ENCODE data around the gene PLCL1. TPM values are rescaled to one million over a fixed set of nuclear protein-coding genes. Genes with fewer than 3 reads are reported as not detected.

Gene PLCL1
- total RNA-seq, 1 donor from 2014 or later = 2.0 TPM

DNA sequence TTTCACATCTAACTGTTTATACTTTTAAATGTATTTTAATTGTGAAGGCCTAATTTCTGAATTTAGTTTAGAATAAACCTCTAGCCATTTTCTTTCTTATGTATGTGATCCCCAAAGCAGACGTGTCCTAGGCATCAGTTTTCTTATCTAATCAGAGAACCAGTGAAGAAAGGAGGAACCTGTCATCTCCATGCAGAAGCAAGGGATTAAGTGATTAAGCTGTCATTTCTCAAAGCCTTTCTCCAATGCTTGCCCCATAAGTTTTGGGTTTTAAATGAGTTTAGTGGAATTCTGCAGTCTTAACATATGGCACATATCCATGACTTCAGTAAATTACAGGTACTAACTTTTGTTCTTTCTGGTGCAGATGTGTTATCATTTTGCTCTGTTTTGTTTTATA, 190.4 kb downstream of the PLCL1 start:
- TF ChIP-seq, protein P1, sequence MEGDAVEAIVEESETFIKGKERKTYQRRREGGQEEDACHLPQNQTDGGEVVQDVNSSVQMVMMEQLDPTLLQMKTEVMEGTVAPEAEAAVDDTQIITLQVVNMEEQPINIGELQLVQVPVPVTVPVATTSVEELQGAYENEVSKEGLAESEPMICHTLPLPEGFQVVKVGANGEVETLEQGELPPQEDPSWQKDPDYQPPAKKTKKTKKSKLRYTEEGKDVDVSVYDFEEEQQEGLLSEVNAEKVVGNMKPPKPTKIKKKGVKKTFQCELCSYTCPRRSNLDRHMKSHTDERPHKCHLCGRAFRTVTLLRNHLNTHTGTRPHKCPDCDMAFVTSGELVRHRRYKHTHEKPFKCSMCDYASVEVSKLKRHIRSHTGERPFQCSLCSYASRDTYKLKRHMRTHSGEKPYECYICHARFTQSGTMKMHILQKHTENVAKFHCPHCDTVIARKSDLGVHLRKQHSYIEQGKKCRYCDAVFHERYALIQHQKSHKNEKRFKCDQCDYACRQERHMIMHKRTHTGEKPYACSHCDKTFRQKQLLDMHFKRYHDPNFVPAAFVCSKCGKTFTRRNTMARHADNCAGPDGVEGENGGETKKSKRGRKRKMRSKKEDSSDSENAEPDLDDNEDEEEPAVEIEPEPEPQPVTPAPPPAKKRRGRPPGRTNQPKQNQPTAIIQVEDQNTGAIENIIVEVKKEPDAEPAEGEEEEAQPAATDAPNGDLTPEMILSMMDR (IDR thresholded peaks at IDR 0.05; ENCODE audit: unreplicated experiment) = no peak
- Mint-ChIP-seq H3K4me3 (no peak overlapping the region), H3K4me1 (peaks cover 14% of the 10 kb centered on the region), H3K36me3 (no peaks in the 10 kb centered on the region), H3K27ac (no peak overlapping the region), H3K27me3 (ENCODE audit: low read depth) (peaks cover 22% of the 10 kb centered on the region), H3K9me3 (peaks cover 7% of the 10 kb centered on the region)
- DNase-seq (ENCODE audit: low spot score in 2 of 2, unreplicated experiment in 2 of 2) = no peak

DNA sequence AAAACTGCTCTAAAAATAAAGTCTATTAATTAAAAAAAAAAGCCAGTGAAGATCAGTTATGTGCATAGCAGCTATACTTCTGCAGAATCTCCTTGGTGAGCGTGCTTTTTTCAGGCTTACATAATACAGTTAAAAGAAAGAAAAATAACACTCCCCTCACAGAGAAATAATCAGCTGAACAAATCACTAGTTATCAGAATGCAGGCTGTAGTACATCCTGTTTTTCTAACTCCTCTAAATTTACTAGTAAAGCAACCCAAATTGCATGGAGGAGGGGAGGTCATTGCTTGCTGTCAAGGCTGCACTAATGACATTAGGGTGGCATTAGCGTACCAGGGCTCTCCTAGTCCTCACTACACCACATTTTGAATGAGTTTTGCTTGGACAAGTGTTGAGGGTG, 192.2 kb downstream of the PLCL1 start:
- Mint-ChIP-seq H3K4me1 (peaks cover 14% of the 10 kb centered on the region), H3K27ac (no peak overlapping the region), H3K27me3 (ENCODE audit: low read depth) (peaks cover 24% of the 10 kb centered on the region), H3K4me3 (no peak overlapping the region), H3K9me3 (no peaks in the 10 kb centered on the region), H3K36me3 (no peaks in the 10 kb centered on the region)
- TF ChIP-seq, protein P1 (IDR thresholded peaks at IDR 0.05; ENCODE audit: unreplicated experiment) = no peak
- DNase-seq (ENCODE audit: low spot score in 2 of 2, unreplicated experiment in 2 of 2) = no peak

DNA sequence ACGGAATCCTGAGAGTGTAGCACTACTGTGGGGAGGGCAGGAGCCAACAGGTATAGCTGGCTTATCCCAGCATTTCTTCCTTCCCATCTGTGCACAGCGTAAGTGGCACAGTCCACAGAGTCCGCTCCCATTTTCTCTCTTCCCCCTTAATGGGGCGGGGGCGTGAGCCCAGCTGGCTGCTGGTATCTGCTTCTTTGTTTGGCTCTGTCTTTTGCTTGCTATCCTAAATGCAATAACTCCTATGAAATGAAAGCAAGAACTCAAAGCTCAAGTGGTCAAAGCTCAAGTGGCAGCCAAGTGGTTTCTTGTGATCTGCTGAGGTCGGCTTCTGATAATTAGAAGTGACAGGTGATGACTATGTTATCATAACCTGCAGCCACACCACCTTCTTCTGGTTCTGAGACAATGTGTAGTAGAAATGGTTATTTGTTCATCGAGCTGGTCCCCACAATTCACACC, 192.7 kb downstream of the PLCL1 start:
- Mint-ChIP-seq H3K9me3 (no peaks in the 10 kb centered on the region), H3K27ac (no peak overlapping the region), H3K4me3 (no peak overlapping the region), H3K4me1 (peaks cover 14% of the 10 kb centered on the region), H3K36me3 (no peaks in the 10 kb centered on the region), H3K27me3 (ENCODE audit: low read depth) (peaks cover 26% of the 10 kb centered on the region)
- TF ChIP-seq, protein P1 (IDR thresholded peaks at IDR 0.05; ENCODE audit: unreplicated experiment) = no peak
- no peak for DNase-seq (ENCODE audit: low spot score in 2 of 2, unreplicated experiment in 2 of 2)

DNA sequence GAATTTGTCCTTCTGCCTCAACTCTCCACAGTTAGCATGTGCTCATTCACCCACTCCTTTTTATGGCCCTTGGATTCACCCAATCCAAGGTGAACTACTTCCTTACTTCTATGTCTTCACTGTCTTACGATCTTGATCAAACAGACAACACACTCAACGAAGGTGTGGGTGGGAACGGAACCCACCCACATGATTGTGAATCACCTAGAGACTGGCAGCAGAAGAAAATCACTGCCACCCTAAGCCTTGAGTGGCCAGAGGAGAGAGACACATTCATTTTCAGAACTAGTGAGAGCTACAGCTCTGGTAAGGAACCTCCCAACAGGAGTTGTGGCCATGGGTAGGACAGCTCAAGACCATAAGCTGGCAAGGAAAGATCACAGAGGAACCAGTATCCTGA, 194.3 kb downstream of the PLCL1 start:
- Mint-ChIP-seq H3K27me3 (ENCODE audit: low read depth) (peaks cover 13% of the 10 kb centered on the region), H3K4me1 (peaks cover 14% of the 10 kb centered on the region), H3K9me3 (no peaks in the 10 kb centered on the region), H3K27ac (no peak overlapping the region), H3K36me3 (no peaks in the 10 kb centered on the region), H3K4me3 (no peak overlapping the region)
- TF ChIP-seq, protein P1 (IDR thresholded peaks at IDR 0.05; ENCODE audit: unreplicated experiment) = no peak
- DNase-seq (ENCODE audit: low spot score in 2 of 2, unreplicated experiment in 2 of 2) = no peak

DNA sequence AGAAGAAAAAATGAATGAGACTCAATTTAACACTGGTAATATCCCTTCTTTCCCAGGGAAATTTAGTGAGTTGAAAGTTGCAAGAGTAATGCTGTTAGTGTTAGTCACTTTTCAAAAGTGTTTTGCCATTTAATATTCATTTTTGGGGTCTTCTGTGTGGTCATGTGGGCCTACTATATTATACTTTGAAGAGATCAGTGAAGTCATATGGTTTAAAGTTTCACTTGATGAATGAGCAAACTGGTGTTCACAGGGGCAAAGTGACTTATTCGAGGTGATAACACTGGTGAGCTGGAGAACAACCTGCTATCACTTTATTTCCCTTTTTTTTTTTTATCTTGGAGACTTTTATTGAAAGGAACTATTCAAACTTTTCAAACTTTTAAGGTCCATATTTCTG, 196.0 kb downstream of the PLCL1 start:
- H3K27ac Mint-ChIP-seq = no peak overlapping the region
- peaks cover 14% of the 10 kb centered on the region for H3K27me3 Mint-ChIP-seq (ENCODE audit: low read depth)
- H3K9me3 Mint-ChIP-seq = no peaks in the 10 kb centered on the region
- peaks cover 5% of the 10 kb centered on the region for H3K4me1 Mint-ChIP-seq
- TF ChIP-seq, protein P1 (IDR thresholded peaks at IDR 0.05; ENCODE audit: unreplicated experiment) = no peak
- H3K36me3 Mint-ChIP-seq = no peaks in the 10 kb centered on the region
- DNase-seq (ENCODE audit: low spot score in 2 of 2, unreplicated experiment in 2 of 2) = no peak
- H3K4me3 Mint-ChIP-seq = no peak overlapping the region

DNA sequence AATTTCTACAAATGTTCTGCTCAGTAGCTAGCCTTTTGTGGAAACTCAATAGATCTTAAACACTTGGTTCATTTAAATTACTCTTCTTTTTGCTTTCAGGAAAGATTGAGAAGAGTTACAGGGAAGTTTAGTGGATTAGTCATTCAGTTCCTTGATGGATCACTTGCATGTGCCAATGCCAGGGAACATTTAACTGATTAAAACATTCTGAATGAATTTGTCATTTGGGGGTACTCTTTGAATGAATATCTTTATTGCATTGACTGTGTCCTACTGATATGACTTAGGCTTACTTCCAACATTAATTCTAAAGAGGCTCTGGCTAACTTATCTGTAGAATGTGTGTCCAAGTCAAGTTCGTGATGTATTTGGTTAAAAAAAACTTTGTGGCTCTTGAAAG, 199.8 kb downstream of the PLCL1 start:
- H3K27me3 Mint-ChIP-seq (ENCODE audit: low read depth) = peaks cover 18% of the 10 kb centered on the region
- H3K9me3 Mint-ChIP-seq = no peaks in the 10 kb centered on the region
- DNase-seq (ENCODE audit: low spot score in 2 of 2, unreplicated experiment in 2 of 2) = no peak
- H3K4me3 Mint-ChIP-seq = no peak overlapping the region
- TF ChIP-seq, protein P1 (IDR thresholded peaks at IDR 0.05; ENCODE audit: unreplicated experiment) = no peak
- no peak overlapping the region for H3K27ac Mint-ChIP-seq
- H3K4me1 Mint-ChIP-seq = no peaks in the 10 kb centered on the region
- no peaks in the 10 kb centered on the region for H3K36me3 Mint-ChIP-seq
